ENCODE data around the gene SCAPER. TPM values are rescaled to one million over a fixed set of nuclear protein-coding genes. Genes with fewer than 3 reads are reported as not detected.
"Not testable (repeated sequence)": the region's sequence is repeated elsewhere in the genome, so short reads cannot be mapped to it uniquely, and the experiment has no call there.

The SCAPER gene
- total RNA-seq, 2 donors from 2014 or later = 25.8 to 56.7 TPM

DNA sequence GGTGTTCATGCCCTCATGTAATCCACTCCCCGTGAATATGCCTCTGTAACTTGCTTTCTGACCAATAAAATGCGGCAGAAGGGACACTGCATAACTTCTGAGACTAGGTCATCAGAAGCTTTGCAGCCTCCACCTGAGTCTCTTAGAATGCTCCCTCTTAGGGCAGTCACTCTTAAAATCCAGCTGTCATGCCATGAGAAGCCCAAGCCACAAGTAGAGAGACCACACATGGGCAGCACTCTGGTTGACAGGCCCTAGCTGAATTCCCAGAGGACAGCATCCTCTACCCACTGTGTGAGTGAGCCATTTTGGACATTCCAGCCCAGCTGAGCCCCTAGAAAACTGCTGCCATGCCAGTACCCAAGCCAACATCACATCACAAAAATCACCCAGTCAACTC, 41.4 kb downstream of the SCAPER start:
- Mint-ChIP-seq H3K9me3 (no peaks in the 10 kb centered on the region), H3K36me3 (ENCODE audit: low read depth) (peaks cover 6% of the 10 kb centered on the region), H3K27ac (peak overlapping the region; percentile 28), H3K4me1 (peaks cover 20% of the 10 kb centered on the region), H3K27me3 (no peaks in the 10 kb centered on the region), H3K4me3 (no peak overlapping the region)
- ATAC-seq (replicated peaks) = no peak

DNA sequence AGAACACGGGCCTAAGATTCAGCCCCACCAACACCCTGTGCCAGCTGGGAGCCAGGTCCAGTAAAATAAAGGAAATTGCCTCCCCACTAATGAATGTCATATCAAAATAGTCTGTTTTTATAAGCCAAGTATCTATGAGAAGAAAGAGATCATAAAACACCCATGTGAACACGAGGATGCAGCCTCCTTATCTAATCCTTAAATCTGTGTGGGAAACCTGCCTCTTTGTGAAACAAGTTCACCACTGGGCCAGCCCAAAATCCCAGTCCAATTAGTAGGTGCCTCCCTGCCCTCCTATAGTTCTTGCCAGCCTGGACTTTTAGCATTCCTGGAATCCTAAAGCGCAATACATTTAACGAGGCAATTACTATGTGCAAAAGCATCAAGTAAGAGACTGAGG, 42.0 kb downstream of the SCAPER start:
- Mint-ChIP-seq H3K9me3 (no peaks in the 10 kb centered on the region), H3K27me3 (no peaks in the 10 kb centered on the region), H3K27ac (no peak overlapping the region), H3K36me3 (ENCODE audit: low read depth) (peaks cover 6% of the 10 kb centered on the region), H3K4me3 (no peak overlapping the region), H3K4me1 (peaks cover 20% of the 10 kb centered on the region)
- no peak for ATAC-seq (replicated peaks)

DNA sequence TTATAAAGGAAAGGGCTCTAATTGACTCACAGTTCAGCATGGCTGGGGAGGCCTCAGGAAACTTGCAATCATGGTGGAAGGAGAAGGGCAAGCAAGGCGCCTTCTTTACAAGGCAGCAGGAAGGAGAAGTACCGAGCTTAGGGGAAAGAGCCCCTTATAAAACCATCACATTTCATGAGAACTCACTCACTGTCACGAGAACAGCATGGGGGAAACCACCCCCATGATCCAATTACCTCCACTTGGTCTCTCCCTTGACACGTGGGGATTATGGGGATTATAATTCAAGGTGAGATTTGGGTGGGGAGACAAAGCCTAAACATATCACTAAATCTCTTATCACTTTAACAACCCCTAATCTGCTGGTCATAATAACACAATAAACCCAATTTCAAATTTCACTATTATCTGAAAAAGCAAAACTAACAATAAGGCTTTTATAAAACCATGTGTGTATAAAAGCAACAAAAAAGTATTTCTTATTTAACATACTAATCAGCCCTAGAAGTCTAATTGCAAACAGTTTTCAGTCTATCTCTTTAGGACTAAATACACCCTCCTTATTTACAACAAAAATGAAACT, 43.2 kb downstream of the SCAPER start:
- Mint-ChIP-seq H3K27me3 (no peaks in the 10 kb centered on the region), H3K36me3 (ENCODE audit: low read depth) (peaks cover 9% of the 10 kb centered on the region), H3K4me3 (no peak overlapping the region), H3K9me3 (no peaks in the 10 kb centered on the region), H3K4me1 (peaks cover 17% of the 10 kb centered on the region), H3K27ac (peak overlapping the region; percentile 36)
- ATAC-seq (replicated peaks) = no peak

DNA sequence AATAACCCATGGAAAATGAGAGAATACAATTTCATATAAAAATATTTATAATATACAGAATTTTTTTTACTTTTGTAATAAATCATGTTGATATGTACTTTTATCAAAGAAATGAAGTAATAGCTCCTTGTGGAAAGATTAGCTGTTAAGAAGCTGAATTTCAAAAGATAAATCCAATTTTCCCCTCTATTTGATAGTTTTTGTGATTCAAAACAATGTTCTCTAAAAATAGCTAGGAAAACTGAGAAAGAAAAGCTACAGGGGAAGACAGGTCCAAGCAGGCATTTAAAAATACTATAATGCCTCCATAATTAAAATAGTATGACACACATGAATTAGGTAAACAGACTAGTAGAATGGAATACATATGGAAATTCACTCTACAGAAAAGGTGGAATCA, 44.9 kb downstream of the SCAPER start:
- Mint-ChIP-seq H3K27me3 (no peaks in the 10 kb centered on the region), H3K9me3 (no peaks in the 10 kb centered on the region), H3K4me1 (peaks cover 8% of the 10 kb centered on the region), H3K27ac (no peak overlapping the region), H3K4me3 (no peak overlapping the region), H3K36me3 (ENCODE audit: low read depth) (peaks cover 22% of the 10 kb centered on the region)
- ATAC-seq (replicated peaks) = no peak

DNA sequence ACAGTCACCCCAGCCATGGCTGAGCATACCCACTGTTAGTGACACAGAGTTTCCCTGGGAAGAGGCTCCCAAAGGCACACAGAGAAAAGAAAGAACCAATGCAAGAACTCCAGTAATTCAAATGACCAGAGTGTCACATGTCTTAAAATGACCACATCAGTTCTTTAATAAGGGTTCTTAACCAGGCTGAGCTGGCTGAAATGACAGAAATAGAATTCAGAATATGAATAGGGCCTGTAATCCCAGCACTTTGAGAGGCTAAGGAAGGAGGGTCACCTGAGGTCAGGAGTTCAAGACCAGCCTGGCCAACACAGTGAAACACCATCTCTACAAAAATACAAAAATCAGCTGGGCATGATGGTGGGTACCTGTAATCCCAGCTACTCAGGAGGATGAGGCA, 54.8 kb downstream of the SCAPER start:
- not testable (repeated sequence) for H3K27ac Mint-ChIP-seq; ATAC-seq (replicated peaks); H3K27me3 Mint-ChIP-seq; H3K4me3 Mint-ChIP-seq
- H3K9me3 Mint-ChIP-seq = peaks cover 24% of the 10 kb centered on the region
- H3K4me1 Mint-ChIP-seq = peaks cover 17% of the 10 kb centered on the region
- peaks cover 66% of the 10 kb centered on the region for H3K36me3 Mint-ChIP-seq (ENCODE audit: low read depth)

DNA sequence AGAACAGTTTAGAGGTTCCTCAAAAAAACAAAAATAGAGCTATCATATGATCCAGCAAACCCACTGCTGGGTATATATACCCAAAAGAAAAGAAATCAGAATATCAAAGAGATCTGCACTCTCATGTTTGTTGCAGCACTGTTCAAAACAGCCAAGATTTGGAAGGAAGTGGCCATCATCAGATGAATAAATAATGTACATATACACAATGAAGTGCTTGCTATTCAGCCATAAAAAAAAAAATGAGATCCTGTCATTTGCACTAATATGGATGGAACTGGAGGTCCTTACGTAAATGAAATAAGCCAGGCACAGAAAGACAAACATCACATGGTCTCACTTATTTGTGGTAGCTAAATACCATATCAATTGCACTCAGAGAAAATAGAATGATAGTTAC, 58.4 kb downstream of the SCAPER start:
- Mint-ChIP-seq H3K36me3 (ENCODE audit: low read depth) (peaks cover 31% of the 10 kb centered on the region), H3K27me3 (no peaks in the 10 kb centered on the region), H3K4me3 (no peak overlapping the region), H3K27ac (no peak overlapping the region), H3K4me1 (peaks cover 19% of the 10 kb centered on the region), H3K9me3 (peaks cover 9% of the 10 kb centered on the region)
- no peak for ATAC-seq (replicated peaks)

DNA sequence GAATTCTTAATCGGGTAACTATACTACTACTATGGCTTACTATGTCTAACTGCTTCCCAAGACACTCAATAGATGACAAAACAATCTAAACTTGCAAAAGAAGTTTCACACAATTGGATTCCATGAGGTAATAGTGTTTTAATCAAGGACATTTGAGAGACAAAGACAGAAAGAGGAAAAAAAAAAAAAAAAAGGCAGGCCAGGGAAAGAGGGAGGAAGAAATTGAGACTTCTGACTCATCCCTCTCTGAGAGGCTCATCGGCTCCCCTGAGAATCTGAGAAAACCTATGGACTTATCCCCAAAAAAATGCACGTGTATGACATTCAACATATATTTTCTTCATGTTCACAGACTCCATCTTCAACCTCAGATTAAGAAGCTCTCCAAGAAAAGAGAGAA, 61.0 kb downstream of the SCAPER start:
- Mint-ChIP-seq H3K27me3 (no peaks in the 10 kb centered on the region), H3K36me3 (ENCODE audit: low read depth) (peaks cover 21% of the 10 kb centered on the region), H3K27ac (no peak overlapping the region), H3K9me3 (no peaks in the 10 kb centered on the region), H3K4me3 (no peak overlapping the region), H3K4me1 (peaks cover 19% of the 10 kb centered on the region)
- no peak for ATAC-seq (replicated peaks)

DNA sequence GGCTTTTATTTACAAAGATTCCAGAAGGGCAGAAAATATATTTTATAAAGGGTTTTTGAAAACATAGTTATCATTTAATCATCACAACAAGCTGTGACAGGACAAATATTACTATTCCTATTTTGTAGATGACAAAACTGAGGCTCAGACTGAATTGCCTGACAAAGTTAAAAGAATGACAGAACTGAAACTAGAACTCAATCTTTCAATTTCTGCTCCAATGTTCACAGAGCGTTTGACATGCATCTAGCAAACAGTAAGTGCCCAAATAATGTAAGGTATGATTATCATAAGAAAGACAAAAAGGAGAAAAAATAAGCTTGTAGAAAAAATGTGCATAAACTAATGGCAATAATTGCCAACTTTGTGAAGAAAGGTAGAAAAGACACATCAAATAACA, 61.9 kb downstream of the SCAPER start:
- Mint-ChIP-seq H3K4me1 (peaks cover 19% of the 10 kb centered on the region), H3K4me3 (no peak overlapping the region), H3K27ac (no peak overlapping the region), H3K27me3 (no peaks in the 10 kb centered on the region), H3K36me3 (ENCODE audit: low read depth) (peaks cover 26% of the 10 kb centered on the region), H3K9me3 (no peaks in the 10 kb centered on the region)
- ATAC-seq (replicated peaks) = no peak

DNA sequence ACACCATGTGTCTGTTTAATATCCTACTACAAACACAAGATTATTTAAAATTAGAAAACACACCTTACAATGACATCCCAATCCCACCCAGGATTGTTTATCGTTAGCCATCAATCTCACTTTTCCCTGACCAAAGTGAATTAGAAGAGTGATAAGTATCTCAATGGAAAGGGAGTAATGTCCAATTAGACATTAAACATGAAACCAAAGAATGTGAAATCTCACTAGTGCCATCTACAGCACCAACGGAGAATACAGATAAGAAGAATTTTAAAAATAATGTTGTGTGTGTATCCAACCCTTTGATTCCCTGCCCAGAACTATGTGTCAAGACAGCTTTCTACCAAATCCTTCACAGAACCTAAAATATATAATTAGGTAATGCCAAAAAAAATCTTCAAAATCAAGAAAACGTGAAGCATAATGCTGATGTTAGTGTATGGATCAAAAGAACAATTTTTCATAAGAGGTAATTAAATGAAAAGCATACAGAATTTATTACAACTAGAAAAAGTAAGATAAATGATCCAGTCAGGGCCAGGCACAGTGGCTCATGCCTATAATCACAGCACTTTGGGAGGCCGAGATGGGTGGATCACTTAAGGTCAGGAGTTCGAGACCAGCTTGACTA, 64.2 kb downstream of the SCAPER start:
- Mint-ChIP-seq H3K4me1 (peaks cover 24% of the 10 kb centered on the region), H3K9me3 (peaks cover 5% of the 10 kb centered on the region), H3K36me3 (ENCODE audit: low read depth) (peaks cover 43% of the 10 kb centered on the region), H3K27me3 (no peaks in the 10 kb centered on the region), H3K27ac (no peak overlapping the region), H3K4me3 (no peak overlapping the region)
- no peak for ATAC-seq (replicated peaks)

DNA sequence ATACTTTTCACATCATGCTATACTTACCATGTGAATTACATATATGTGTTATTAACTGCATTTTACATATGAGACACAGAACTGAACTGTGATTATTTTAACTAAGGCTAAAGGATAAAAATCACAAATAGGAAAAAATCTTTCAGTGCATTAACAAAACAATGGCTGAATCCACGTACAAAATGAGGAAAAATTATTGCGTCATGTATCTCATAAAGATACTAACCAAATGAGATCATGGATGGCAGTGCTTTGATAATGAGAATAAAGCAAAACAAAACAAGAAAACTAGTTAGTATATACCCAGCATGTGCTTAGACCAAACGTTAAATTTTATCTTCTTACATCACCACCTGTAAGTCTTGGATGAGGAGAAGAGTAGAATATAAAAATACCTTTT, 66.0 kb downstream of the SCAPER start:
- Mint-ChIP-seq H3K27me3 (no peaks in the 10 kb centered on the region), H3K27ac (no peak overlapping the region), H3K4me1 (peaks cover 28% of the 10 kb centered on the region), H3K9me3 (peaks cover 5% of the 10 kb centered on the region), H3K4me3 (no peak overlapping the region), H3K36me3 (ENCODE audit: low read depth) (peaks cover 53% of the 10 kb centered on the region)
- ATAC-seq (replicated peaks) = no peak

DNA sequence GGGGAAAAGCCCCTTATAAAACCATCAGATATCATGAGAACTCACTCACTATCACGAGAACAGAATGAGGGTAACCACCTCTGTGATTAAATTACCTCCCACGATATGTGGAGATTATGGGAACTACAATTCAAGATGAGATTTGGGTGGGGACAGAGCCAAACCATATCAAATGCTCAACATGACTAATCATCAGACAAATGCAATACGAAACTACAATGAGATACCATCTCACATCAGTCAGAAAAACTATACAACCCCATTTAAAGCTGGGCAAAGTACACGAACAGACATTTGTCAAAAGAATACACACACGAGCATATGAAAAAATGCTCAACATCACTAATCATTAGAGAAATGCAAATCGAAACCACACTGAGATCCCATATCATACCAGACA, 67.7 kb downstream of the SCAPER start:
- Mint-ChIP-seq H3K4me3 (no peak overlapping the region), H3K9me3 (peaks cover 8% of the 10 kb centered on the region), H3K27me3 (no peaks in the 10 kb centered on the region), H3K27ac (no peak overlapping the region), H3K36me3 (ENCODE audit: low read depth) (peaks cover 70% of the 10 kb centered on the region), H3K4me1 (peaks cover 24% of the 10 kb centered on the region)
- peak; percentile 29 for ATAC-seq (replicated peaks)

DNA sequence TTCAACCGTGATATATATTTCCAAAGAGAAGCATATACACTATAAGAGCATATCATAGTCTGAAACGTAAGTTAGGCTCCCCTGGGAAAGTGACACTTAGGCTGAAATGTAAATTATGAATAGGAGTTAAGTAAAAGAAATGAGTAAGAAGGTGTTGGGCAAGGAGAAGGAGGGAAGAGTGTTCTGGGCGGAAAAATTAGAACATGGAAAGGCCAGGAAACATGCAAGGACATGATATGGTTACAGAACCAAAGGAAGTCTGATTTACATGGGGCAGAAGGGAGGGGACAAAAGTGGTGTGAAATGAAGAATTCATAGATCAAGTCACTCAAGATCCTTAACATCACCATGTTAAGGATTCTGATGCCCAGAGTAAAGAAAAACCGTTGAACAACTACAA, 75.2 kb downstream of the SCAPER start:
- H3K27me3 Mint-ChIP-seq = no peaks in the 10 kb centered on the region
- no peak for ATAC-seq (replicated peaks)
- H3K9me3 Mint-ChIP-seq = peaks cover 3% of the 10 kb centered on the region
- peaks cover 22% of the 10 kb centered on the region for H3K36me3 Mint-ChIP-seq (ENCODE audit: low read depth)
- H3K4me3 Mint-ChIP-seq = no peak overlapping the region
- peaks cover 3% of the 10 kb centered on the region for H3K4me1 Mint-ChIP-seq
- H3K27ac Mint-ChIP-seq = no peak overlapping the region

DNA sequence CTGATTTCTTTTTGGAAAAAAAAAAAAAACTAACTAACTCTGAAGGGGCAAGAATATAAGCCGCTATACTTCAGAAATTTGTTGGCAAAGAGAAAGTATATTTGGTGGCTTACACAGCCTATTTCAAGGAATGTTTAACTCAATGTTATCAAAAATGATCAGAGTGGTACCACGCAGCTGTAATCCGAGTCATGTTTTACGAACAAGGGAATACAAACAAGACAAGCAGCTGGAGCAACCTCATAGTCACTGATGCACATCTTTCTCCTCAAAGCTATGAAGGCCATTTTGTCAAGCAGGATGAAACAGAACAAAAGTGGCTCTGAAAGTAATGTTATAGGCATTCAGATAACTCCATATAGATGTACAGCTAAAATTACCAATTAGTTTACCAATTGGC, 81.2 kb downstream of the SCAPER start:
- Mint-ChIP-seq H3K27ac (no peak overlapping the region), H3K4me3 (no peak overlapping the region), H3K4me1 (peaks cover 6% of the 10 kb centered on the region), H3K9me3 (no peaks in the 10 kb centered on the region), H3K36me3 (ENCODE audit: low read depth) (no peaks in the 10 kb centered on the region), H3K27me3 (no peaks in the 10 kb centered on the region)
- no peak for ATAC-seq (replicated peaks)

DNA sequence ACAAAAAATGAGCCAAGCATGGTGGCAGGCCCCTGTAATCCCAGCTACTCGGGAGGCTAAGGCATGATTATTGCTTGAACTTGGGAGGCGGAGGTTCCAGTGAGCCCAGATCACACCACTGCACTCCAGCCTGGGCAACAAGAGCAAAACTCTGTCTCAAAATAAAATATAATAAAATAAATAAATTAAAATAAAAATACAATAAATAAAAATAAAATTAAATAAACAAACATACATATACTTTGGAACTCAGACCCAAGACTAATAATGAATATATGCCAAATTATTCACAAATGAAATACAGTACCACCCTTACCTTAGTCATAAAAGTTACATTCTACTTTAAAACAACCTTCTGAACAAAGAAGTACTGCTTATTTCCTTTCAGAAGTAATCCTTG, 81.8 kb downstream of the SCAPER start:
- peaks cover 2% of the 10 kb centered on the region for H3K9me3 Mint-ChIP-seq
- H3K27me3 Mint-ChIP-seq = no peaks in the 10 kb centered on the region
- H3K4me1 Mint-ChIP-seq = peaks cover 9% of the 10 kb centered on the region
- ATAC-seq (replicated peaks) = no peak
- H3K4me3 Mint-ChIP-seq = no peak overlapping the region
- H3K36me3 Mint-ChIP-seq (ENCODE audit: low read depth) = no peaks in the 10 kb centered on the region
- no peak overlapping the region for H3K27ac Mint-ChIP-seq

DNA sequence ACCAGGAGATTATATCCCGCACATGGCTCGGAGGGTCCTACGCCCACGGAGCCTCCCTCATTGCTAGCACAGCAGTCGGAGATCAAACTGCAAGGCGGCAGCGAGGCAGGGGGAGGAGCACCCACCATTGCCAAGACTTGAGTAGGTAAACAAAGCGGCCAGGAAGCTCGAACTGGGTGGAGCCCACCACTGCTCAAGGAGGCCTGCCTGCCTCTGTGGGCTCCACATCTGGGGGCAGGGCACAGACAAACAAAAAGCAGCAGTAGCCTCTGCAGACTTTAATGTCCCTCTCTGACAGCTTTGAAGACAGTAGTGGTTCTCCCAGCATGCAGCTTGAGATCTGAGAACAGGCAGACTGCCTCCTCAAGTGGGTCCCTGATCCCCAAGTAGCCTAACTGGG, 86.2 kb downstream of the SCAPER start:
- H3K27ac Mint-ChIP-seq; H3K9me3 Mint-ChIP-seq; ATAC-seq (replicated peaks); H3K27me3 Mint-ChIP-seq; H3K36me3 Mint-ChIP-seq (ENCODE audit: low read depth): not testable (repeated sequence)
- Mint-ChIP-seq H3K4me3 (peak overlapping the region; percentile 60), H3K4me1 (peaks cover 18% of the 10 kb centered on the region)

DNA sequence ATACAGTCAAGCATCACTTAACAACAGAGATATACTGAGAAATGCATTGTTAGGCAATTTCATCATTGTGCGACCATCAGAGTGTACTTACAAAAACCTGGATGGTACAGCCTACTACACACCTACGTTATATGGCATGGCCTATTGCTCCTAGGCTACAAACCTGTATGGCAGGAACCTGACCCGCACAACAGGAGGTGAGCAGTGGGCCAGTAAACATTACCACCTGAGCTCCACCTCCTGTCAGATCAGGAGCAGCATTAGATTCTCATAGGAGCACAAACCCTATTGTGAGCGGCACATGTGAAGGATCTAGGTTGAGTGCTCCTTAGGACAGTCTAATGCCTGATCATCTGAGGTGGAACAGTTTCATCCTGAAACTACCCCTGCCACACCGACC, 89.7 kb downstream of the SCAPER start:
- Mint-ChIP-seq H3K36me3 (ENCODE audit: low read depth) (no peaks in the 10 kb centered on the region), H3K4me3 (no peak overlapping the region), H3K4me1 (peaks cover 18% of the 10 kb centered on the region), H3K9me3 (peaks cover 8% of the 10 kb centered on the region), H3K27me3 (no peaks in the 10 kb centered on the region), H3K27ac (no peak overlapping the region)
- ATAC-seq (replicated peaks) = no peak
